OCI-LY3 (cell line): ENCODE results near the gene ZNF521.

ENCODE experiments used
- EZH2phosphoT487 ChIP-seq: fragments of 200-600 bp; shearing (Covaris generic); IDR thresholded peaks from 2 replicates; pipeline ENCODE4 v1.6.1; 2018; ENCODE audit warnings: antibody characterized with exemption, mixed run types, low read depth
- TF ChIP-seq, protein P1 (sequence below): fragments of 200-600, 300-600 bp; sonication (generic); IDR thresholded peaks from 2 replicates; pipeline ENCODE4 v1.5.1; 2014; ENCODE audit warnings: antibody characterized with exemption, low read length, low read depth

DNA sequence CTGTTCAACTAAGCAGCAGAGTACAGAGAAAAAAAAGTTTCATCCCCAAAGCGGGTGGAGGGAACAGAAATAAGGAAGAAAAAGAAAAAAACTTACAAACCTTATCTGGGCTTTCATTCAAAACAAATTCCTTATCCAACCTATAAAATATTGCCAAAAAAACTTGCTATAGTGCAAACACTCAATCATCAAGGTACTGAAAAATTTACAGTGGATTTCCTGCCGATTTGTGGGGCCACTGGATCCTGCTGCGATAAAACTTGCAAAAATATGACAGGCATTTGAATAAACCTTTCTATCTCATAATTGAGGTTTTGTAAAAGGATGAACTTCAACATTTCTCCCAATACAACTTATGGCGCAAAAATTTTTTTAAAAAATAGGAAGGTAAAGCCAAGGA, 77.0 kb downstream of the ZNF521 start:
- TF ChIP-seq, protein P1, sequence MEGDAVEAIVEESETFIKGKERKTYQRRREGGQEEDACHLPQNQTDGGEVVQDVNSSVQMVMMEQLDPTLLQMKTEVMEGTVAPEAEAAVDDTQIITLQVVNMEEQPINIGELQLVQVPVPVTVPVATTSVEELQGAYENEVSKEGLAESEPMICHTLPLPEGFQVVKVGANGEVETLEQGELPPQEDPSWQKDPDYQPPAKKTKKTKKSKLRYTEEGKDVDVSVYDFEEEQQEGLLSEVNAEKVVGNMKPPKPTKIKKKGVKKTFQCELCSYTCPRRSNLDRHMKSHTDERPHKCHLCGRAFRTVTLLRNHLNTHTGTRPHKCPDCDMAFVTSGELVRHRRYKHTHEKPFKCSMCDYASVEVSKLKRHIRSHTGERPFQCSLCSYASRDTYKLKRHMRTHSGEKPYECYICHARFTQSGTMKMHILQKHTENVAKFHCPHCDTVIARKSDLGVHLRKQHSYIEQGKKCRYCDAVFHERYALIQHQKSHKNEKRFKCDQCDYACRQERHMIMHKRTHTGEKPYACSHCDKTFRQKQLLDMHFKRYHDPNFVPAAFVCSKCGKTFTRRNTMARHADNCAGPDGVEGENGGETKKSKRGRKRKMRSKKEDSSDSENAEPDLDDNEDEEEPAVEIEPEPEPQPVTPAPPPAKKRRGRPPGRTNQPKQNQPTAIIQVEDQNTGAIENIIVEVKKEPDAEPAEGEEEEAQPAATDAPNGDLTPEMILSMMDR: no peak
- TF ChIP-seq EZH2phosphoT487: no peak
